ENCODE results near the gene RCC2.
"Not testable (repeated sequence)": the region's sequence is repeated elsewhere in the genome, so short reads cannot be mapped to it uniquely, and the experiment has no call there.

RCC2 gene

DNA sequence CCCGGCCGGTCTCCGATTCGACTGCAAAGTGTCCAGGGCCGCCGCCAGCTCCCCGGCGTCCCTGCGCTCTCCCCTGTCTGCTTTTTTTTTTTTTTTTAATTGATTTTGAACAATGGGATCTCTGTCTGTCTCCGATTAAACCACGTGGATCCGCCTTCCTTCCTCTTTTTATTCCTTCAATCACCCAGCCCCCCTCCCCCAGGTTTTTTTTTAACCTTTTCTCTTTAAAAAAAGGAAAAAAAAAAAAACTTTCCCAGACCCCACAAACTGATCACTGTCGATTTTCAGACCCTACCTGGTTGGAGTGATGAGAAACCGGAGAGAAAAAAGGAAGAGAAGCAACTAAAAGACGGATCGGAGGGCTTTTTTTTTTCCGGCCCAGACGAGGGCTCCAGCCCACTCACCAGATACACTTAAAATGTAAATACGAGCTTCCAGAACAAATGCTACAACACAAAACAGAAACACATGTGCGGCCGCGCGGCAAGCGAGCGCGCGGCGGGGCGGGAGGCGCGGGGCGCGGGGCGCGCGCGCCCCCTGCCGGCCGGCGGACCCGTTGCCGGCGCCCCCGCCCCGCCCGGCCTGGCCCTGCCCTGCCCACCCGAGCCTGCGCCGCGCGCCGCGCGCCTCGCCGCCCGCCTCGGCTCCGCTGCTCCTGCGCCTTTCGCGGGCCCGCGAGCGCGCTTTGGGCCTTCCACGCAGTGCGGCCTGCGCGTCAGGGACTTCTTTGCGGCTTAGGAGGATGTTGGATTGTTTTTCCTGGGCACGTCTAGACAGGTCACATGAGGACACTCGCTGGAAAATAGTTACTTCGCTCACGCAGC lies at the start of gene RCC2:
TSS of gene RCC2 (minus strand) at position 428 of the 824 bp plus-strand sequence. CDS start 1,163 bp downstream, outside the sequence.
- TF ChIP-seq, protein P1, sequence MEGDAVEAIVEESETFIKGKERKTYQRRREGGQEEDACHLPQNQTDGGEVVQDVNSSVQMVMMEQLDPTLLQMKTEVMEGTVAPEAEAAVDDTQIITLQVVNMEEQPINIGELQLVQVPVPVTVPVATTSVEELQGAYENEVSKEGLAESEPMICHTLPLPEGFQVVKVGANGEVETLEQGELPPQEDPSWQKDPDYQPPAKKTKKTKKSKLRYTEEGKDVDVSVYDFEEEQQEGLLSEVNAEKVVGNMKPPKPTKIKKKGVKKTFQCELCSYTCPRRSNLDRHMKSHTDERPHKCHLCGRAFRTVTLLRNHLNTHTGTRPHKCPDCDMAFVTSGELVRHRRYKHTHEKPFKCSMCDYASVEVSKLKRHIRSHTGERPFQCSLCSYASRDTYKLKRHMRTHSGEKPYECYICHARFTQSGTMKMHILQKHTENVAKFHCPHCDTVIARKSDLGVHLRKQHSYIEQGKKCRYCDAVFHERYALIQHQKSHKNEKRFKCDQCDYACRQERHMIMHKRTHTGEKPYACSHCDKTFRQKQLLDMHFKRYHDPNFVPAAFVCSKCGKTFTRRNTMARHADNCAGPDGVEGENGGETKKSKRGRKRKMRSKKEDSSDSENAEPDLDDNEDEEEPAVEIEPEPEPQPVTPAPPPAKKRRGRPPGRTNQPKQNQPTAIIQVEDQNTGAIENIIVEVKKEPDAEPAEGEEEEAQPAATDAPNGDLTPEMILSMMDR (IDR thresholded peaks at IDR 0.05; ENCODE audit: extremely low read depth, insufficient read depth, missing control alignments) = peak; percentile 39
- in situ Hi-C loops (cut with MboI; ENCODE audit: low pct_unique_long_range_greater_than_20kb, low sequenced_read_pairs, unreplicated experiment) = no loop called here

DNA sequence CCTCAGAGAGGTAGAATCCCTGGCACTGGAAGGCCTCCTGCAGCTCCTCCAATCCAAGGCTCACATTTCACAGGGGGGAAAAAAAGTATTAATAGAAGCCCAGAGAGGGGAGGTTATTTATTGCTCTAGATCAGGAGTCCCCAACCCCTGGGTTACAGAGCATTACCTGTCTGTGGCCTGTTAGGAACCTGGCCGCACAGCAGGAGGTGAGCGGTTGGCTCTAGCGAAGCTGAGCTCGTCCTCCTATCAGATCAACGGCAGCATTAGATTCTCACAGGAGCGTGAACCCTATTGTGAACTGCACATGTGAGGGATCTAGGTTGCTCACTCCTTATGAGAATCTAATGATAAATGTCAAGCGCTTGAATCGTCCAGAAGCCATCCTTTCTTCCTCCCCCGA lies 46.8 kb upstream of the RCC2 start:
- TF ChIP-seq, protein P1 (IDR thresholded peaks at IDR 0.05; ENCODE audit: extremely low read depth, insufficient read depth, missing control alignments) = no peak
- DNase-seq (ENCODE audit: low spot score) = no peak
- in situ Hi-C loops (cut with MboI; ENCODE audit: low pct_unique_long_range_greater_than_20kb, low sequenced_read_pairs, unreplicated experiment) = no loop called here

More for the DNA sequence above, at the start of gene RCC2:
- peak; percentile 94 for DNase-seq (ENCODE audit: low spot score)

DNA sequence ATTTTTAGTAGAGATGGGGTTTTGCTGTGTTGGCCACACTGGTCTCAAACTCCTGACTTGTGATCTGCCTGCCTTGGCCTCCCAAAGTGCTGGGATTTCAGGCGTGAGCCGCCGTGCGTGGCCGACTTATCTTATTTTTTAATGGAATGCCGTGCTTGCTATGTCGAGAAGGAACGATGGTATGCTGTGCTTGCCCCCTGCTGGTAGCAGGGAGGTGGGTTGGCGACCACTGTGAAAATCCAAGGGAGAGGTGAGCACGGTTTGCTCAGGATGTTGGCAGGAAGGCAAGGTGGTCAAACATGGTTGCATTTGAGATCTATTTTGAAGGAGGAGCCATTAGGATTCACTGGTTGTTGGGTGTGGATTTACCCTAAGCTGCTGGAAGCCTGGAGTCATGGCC lies 45.8 kb upstream of the RCC2 start:
- TF ChIP-seq, protein P1 (IDR thresholded peaks at IDR 0.05; ENCODE audit: extremely low read depth, insufficient read depth, missing control alignments) = peak; percentile 45
- no peak for DNase-seq (ENCODE audit: low spot score)
- in situ Hi-C loops (cut with MboI; ENCODE audit: low pct_unique_long_range_greater_than_20kb, low sequenced_read_pairs, unreplicated experiment) = no loop called here

DNA sequence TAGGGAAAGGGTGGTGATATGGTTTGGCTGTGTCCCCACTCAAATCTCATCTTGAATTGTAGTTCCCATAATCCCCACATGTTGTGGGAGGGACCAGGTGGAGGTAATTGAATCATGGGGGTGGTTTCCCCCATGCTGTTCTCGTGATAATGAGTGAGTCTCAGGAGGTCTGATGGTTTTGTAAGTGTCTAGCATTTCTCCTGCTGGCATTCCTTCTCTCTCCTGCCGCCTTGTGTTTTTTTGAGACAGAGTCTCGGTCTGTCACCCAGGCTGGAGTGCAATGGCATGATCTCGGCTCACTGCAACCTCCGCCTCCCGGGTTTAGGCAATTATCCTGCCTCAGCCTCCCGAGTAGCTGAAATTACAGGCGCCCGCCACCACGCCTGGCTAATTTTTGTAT lies 42.5 kb upstream of the RCC2 start:
- in situ Hi-C loops (cut with MboI; ENCODE audit: low pct_unique_long_range_greater_than_20kb, low sequenced_read_pairs, unreplicated experiment); DNase-seq (ENCODE audit: low spot score): not testable (repeated sequence)

DNA sequence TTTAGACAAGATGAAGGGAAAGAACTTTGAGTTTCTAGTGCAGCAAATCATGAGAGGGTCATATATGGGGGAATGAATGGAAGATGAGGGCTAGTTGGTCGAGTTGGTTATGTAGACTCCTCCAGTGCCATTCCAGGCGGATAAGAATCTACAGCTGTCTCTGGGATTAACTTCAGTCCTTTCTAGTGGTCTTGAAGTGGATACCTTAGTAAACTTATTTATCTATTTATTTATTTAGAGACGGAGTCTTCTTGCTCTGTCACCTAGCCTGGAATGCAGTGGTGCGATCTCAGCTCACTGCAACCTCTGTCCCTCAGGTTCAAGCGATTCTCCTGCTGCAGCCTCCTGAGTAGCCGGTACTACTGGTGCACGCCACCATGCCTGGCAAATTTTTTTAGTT lies 41.4 kb upstream of the RCC2 start:
- in situ Hi-C loops (cut with MboI; ENCODE audit: low pct_unique_long_range_greater_than_20kb, low sequenced_read_pairs, unreplicated experiment) = no loop called here
- no peak for DNase-seq (ENCODE audit: low spot score)

DNA sequence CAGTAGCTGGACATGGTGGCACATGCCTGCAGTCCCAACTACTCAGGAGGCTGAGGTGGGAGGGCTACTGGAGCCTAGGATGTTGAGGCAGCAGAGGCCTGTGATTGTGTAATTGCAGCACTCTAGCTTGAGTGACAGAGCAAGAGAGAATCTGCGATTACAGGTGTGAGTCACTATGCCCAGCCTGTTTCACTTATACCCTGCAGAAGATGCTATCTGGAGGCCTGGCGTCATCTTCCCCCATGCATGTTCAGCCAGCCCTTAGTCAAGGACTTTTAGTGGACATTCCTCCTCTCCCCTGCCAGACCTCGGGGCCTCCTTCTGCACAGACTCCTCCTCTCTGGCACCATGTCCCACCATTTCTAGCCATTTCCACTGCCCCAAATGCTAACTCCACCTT lies 36.3 kb upstream of the RCC2 start:
- no peak for DNase-seq (ENCODE audit: low spot score)
- in situ Hi-C loops (cut with MboI; ENCODE audit: low pct_unique_long_range_greater_than_20kb, low sequenced_read_pairs, unreplicated experiment) = no loop called here
- TF ChIP-seq, protein P1 (IDR thresholded peaks at IDR 0.05; ENCODE audit: extremely low read depth, insufficient read depth, missing control alignments) = no peak

More for the DNA sequence above, 41.4 kb upstream of the RCC2 start:
- TF ChIP-seq, protein P1 (IDR thresholded peaks at IDR 0.05; ENCODE audit: extremely low read depth, insufficient read depth, missing control alignments) = no peak

DNA sequence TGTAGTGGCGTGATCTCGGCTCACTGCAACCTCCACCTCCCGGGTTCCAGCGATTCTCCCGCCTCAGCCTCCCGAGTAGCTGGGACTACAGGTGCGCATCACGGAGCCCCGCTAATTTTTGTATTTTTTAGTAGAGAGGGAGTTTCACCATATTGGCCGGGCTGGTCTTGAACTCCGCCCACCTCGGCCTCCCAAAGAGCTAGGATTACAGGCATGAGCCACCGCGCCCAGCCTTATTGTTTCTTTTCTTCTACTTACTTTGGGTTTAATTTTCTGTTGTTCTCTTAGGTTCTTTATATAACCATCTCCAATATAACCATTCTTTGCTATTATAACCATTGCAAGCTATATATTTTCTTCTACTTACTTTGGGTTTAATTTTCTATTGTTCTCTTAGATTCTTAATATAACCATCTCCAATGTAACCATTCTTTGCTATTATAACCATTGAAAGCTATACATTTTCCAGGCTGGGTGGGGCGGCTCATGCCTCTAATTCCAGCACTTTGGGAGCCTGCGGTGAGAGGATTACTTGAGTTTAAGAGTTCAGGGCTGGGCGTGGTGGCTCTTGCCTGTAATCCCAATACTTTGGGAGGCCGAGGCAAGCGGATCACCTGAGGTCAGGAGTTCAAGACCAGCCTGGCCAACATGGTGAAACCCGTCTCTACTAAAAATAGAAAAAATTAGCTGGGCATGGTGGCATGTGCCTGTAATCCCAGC lies 35.5 kb upstream of the RCC2 start:
- DNase-seq (ENCODE audit: low spot score); in situ Hi-C loops (cut with MboI; ENCODE audit: low pct_unique_long_range_greater_than_20kb, low sequenced_read_pairs, unreplicated experiment): not testable (repeated sequence)

All from GM13977 (cell line).